GM18507 (cell line): ENCODE data around the gene MSH5.

ENCODE experiments used
- DNase-seq: peaks from one replicate; pipeline ENCODE4 v3.0.0; 2011; ENCODE audit warnings: low read depth; ENCODE audit not compliant: insufficient read length; ENCODE audit errors: extremely low spot score
- FAIRE-seq: peaks from 2 replicates; lab custom pipeline; 2011; peaks lifted over from hg19 to GRCh38; lab: Jason Lieb, UNC

MSH5 gene

DNA sequence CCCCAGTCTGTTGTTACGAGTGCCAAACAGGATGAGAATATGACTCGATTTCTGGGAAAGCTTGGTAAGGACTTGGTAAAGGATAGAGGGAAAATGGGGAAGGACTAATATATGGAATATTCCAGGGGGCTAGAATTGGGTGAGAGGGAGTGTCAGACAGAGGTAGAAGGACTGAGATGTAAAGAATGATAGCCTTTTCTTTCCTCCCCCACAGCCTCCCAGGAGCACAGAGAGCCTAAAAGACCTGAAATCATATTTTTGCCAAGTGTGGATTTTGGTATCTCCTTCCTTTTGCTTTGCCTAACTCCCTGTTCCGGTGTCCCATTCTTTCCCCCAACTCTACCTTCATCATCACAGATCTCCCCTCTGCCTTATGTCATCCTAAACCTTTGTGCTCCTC lies 3.1 kb downstream of the MSH5 start:
- no peak for DNase-seq

DNA sequence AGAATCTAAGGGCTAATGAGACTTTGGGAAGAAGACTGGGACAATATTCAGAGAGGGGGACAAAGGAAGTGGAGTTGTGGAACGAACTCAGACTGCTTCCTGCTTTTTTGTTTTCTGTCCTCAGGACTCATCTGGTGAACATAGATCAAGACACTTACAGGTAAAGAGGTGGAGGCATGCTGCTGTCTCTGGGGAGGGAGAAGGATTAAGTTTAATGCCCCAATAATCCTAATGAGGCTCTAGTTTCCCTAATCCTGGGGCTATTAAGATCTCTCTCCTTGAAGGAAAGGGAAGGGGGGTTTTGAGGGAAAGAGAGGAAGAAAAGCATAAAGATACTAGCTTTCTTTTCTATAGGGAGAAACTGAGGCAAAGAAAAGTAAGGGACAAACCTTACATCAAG lies 4.6 kb downstream of the MSH5 start:
- no peak for DNase-seq
- no peak for FAIRE-seq

More for the DNA sequence above, 3.1 kb downstream of the MSH5 start:
- no peak for FAIRE-seq

DNA sequence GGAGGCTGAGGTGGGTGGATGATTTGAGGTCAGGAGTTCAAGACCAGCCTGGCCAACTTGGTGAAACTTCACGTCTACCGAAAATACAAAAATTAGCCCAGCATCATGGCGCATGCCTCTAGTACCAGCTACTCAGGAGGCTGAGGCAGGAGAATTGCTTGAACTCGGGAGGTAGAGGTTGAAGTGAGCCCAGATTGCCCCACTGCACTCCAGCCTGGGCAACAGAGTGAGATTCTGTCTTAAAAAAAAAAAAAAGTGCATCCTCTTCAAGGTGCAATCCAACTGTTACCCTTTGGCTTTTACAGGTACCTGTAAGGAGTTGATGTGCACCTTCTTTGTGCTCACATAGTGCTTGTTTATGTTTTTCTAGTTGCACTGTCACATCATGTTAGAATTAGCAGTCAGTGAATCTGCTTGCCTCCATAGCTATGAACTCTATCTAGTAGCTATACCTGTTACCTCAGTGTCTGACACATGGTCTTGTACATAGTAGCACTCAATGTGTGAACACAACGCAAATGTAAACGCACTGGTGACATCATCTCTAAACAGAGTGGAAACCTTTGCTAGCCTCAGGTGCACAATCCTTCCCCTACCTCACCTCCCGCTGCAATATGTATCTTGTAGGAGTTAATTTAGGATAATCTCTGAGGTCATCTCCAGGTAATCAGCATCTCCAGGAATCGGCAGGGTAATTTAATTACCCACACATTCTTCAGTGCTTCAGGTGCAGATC lies 9.7 kb downstream of the MSH5 start:
- FAIRE-seq = no peak
- DNase-seq = no peak

DNA sequence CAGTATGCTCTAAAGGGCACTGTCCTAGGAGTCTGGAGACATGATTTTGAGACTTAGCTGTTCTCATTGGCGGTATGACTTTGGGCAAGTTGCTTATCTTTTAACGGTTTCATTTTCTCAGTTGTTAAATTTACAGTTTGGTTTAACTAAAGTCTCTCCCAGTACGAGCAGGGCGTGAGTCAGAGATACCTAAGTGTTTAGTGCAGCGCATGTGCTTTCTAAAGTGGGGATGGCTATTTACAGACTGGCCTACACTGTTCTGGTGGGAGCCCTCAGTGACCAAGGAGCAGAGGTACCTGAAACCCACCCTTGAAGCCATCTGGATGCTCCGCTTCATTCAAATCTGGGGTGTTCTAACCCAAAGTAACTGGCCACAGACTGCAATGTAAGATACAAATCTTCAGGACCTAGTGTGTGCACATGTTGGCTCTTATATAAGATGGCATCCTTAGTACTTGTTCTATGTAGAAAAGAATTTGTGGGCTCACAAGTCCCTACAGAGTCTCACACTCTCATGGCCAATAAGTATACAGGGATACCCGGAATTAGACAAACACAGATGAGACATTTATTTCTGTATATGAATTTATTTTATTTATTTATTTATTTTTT lies 10.7 kb downstream of the MSH5 start:
- FAIRE-seq = no peak
- DNase-seq = no peak

DNA sequence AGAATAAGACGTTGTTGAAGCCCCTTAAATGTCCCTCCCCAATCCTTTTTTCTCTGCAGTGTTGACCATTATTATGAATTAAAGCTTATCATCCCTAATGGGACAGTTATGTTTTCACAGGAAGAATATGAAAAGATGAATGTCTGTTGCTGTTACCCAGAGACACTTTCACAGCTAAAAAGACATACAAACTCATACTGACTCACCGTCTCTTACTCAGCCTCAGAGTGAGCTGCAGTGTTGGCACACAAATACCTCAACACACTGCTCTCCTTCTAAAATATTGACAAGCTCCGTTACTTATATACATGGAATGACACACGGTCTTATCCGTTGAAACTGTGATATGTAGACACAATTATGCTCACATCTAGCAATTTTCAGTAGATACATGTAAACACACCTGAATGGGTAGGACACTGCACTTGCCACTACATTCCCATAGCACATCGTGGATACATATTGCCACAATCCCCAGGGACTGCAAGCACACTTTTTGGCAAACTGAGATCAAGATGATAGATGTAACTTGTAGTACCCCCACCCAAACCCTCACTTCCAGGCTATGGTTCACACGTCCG lies 13.0 kb downstream of the MSH5 start:
- FAIRE-seq = no peak
- DNase-seq = no peak

DNA sequence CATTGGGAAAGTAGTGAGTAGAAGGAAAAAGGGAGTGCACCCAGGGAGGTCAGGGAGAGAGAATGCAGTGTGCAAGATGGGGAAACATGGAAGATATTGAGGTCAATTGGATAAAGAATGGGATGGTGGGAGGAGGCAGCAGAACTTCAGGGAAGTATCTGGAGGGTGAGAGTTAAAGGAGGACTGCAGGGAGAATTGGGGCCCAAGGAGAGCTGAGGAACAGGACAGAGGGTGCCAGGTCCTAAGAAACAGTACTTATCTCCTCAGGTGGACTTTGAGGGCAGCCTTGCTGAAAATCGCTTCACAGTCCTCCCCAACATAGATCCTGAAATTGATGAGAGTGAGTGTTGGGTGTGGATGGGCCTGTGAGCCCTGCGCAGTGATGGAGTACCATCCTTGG lies 18.5 kb downstream of the MSH5 start:
- DNase-seq (no peak), FAIRE-seq (no peak)

DNA sequence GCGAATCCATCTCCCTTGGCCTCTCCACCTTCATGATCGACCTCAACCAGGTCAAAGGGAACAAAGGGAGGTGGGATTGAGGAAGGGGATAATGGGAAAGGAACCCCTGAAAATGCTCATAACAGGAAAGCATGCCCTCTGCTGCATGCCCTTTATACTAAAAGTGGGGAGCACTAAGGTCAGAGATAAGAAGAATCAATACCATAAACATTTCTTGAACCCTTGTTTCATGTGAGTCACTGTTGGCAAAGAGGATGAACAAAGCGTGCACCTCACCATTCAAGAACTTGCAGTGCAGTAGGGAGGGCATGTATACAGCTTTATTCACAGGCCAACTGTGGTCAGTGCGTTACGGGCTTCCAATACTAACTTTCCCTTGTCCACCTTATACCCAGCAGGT lies 21.0 kb downstream of the MSH5 start:
- DNase-seq (no peak), FAIRE-seq (no peak)

DNA sequence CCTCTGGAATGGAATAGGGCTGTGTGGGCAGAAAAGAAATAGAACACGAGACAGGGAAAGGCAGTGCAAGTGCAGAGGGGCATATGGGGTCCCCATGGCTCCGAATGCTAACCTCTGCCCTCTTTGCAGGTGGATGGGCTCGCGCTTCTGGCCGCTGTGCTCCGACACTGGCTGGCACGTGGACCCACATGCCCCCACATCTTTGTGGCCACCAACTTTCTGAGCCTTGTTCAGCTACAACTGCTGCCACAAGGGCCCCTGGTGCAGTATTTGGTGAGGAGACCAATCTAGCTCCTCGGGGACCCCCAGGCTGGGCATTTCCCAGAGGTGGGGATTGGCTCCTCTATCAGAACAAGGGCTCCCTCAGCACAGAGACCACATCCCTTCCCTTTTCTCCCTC lies 21.5 kb downstream of the MSH5 start:
- FAIRE-seq (no peak), DNase-seq (no peak)

DNA sequence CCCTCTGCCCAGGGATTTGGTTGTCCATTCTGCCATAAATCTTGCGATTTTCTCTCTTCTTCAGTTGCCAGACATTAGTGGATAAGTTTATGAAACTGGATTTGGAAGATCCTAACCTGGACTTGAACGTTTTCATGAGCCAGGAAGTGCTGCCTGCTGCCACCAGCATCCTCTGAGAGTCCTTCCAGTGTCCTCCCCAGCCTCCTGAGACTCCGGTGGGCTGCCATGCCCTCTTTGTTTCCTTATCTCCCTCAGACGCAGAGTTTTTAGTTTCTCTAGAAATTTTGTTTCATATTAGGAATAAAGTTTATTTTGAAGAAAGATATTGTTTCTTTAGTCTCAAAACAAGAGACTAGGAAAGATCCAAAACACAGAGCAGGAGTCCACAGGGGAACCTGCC lies 22.6 kb downstream of the MSH5 start, which contains the start of gene SAPCD1:
TSS of gene SAPCD1 (plus strand) at position 301 of the 400 bp plus-strand sequence. CDS start 399 bp downstream, outside the sequence.
- FAIRE-seq (no peak), DNase-seq (no peak)

DNA sequence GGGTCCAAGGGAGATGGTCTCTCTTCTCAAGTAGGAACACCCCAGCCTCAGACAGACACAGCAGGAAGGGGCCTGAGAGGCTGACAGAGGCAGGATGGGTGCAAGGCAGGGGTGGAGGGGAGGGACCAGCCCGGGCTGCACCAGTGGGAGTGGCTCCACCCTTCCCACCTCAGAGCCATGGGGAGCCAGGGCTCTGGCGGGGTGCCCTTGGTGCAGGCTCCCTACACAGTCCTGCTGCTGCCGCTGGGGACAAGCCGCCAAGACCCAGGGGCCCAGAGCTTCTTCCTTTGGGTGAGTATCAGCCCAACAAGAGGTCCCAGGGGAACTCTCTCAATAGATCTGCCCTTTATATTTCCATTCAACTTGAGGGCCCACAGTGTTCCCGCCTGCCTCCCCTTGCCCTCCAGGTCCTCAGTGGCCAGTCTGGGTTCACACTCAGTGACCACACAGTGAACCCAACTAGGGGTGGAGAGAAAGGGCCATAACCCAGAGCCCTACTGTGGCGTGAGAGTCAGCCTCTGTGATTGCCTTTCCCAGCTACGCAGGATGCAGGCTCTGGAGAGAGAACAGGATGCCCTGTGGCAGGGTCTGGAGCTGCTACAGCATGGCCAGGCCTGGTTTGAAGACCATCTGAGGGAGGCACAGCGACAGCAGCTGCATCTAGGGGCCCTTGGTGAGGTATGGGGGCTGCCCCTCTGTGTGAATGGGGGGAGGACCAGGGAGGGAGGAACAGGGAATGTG lies 23.2 kb downstream of the MSH5 start:
- no peak for FAIRE-seq
- DNase-seq = no peak

DNA sequence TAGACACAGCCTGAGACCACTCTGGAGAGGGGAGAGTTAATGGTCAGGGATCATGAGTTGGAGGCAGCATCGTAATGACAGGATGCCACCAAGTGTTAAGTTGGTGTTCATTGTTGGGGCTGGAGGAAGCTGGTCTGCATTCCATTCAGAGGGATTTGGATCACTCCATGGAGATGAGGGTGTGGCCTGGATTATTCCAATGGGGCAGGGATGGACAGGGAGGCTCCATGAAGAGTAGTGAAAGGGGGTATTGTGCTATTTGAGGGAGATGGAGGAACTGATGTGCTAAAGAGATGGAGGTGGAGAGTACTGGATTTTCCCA lies 23.8 kb downstream of the MSH5 start:
- FAIRE-seq = no peak
- DNase-seq = no peak

DNA sequence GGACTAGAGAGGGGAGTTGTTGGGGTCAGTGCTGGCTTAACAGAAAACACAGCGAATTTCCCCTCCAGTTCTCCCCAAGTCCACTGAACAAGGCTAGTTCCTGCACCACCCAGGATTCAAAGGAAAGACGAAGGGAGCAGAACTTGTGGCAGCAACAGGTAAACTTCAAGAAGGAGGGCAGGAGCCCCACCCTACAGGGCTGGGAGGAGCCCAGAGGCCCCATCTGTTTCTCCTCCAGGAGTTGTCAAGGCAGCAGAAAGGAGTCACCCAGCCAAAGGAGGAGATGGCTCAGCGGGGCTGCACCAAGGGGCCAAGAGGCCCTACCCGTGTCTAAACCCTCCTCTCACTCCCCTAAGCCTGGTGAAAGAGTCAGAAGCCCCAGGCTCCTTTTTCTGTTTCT lies 24.4 kb downstream of the MSH5 start:
- DNase-seq = no peak
- FAIRE-seq = no peak

DNA sequence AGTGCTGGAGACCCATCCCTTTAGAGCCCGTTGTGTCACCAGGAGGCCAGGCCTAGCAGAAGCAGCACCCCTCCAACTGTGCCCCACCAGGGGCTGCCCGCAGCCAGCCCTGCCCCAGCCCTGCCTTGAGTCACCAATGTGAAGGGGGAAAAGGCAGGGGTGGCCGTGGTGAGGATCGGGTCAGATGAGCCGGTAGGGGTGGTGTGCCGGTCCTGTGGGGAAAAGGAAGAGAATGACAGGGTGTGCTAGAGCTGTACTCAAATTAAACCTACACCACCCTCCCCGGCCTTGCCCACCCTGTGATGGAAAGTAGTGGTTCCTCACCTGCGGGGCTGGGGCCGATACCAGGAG lies 25.7 kb downstream of the MSH5 start:
- DNase-seq = no peak
- no peak for FAIRE-seq

DNA sequence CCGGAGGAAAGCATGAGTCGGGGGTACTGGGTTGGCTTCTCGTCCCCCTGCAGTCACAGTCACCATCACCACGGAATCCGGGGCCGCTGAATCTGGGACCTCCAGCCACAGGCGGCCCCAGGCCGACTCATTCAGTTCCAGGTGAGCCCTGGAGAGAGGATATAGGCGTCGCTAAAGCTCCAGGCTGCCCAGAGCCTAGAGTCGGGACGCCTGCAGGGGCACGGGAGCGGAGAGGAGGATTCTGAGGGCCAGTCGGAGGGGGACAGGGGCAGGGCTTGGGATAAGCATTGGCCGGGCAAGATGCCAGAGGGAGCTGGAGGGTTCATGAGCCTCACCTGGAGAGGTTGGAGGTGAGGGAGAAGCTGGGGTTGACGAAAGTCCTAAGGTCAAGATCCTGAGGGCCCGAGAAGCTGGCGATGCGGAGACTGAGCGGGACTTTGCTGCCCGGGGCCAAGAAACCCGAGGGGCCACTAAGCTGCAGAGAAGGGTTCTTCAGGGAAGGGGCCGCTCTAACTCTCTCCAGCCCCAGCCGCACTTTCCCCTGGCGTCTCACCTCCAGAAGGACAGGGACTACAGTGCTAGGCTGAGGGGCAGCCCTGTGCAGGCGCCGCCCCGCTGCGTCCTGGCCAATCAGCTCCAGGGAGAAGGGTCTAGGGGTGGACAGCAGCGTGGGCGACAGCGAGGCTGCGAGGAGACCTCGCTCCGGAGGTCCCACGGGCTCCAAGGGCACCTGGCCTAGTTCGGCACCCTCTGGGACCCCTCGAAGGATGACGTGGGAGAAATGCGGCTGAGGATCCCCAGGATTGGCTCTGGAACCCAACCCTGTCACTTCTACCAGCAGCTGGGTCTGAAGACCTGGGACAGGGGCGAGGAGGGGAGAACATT lies 26.3 kb downstream of the MSH5 start:
- DNase-seq (no peak), FAIRE-seq (no peak)

DNA sequence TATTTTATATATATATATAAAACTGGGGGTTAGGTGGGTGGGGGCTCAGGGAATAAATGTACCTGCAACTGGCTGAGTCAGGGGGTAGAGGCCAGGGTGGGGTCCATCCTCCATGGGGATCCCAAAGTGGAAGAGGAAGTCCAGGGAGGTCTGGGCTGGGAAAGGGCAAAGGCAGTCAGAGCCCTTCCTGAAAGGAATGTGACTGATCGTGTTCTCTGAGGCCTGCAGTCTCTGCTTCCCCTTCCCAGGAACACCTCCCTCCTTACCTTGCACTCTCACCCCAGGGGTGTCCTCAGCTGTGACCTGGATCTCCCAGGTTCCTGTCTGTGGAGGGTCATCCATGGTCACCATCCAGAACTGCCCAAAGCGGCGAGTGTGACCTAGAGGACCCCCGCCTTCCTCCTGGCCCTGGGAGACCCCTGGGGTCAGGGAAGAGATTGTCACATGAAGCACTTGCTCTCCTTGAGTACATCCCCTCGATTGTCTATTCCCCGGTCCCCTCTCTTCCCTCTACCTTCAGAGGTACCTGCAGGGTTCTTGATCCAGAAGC lies 27.4 kb downstream of the MSH5 start:
- DNase-seq (no peak), FAIRE-seq (no peak)

DNA sequence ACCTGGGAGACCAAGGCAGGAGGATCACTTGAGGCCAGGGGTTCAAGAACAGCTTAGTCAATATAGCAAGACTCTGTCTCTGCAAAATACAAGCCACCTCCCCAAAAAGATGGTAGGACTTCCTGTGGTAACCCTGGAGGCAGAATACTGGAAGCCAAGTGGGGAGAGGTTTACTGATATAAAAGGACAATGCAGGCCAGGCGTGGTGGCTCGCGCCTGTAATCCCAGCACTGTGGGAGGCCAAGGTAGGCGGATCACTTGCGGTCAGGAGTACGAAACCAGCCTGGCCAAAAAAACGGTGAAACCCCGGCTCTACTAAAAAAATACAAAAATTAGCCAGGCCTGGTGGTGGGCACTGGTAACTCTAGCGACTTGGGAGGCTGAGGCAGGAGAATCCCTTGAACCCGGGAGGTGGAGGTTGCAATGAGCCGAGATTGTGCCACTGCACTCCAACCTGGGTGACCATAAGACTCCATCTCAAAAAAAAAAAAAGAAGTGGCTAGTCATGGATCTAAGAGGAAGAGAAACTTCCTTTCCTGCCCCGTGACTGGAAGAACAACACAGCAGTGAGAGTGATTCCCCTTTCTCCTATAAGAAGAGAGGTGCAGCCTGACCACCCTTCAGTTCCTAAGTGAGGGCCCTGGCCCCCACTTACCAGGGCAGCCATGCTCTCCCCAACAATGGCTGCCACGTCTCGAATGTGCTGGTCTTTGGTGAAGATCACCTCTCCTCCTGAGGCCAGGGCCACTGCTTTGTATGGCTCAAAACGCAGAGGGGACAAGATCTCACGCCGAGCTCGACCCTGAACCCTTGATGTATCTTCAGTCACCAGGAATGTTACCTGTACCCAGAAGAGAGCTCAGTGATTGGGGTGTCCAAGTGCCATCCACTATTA lies 28.8 kb downstream of the MSH5 start:
- DNase-seq (no peak), FAIRE-seq (no peak)

DNA sequence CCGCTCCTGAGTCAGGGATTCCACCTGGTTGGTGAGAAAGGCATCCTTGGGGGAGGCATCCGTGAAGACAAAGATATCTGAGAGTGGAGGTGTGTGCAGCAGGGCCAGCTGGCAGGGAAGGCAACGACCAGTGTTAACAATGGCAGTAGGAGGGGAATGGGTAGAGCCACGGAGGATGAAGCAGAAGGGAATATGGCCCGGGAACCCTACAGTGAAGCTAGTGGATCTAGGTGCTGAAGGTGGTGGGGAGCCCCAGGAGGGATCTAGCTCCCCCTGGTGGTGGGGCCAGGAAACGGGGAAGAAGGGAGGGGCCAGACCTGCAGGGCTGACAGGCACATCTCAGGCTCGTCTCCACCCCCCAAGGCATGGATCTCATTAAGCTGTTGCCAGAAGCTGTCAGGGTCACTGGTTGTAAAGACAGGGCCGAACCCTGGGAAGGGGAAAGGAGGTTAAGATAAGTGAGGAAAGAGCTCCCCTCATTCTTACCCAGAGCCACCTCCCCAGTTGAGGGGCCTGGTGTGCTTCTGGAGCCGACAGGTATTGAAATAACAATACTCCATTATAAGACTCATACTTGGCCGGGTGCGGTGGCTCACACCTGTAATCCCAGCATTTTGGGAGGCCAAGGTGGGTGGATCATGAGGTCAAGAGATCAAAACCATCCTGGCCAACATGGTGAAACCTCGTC lies 30.0 kb downstream of the MSH5 start:
- DNase-seq (peak; percentile 80), FAIRE-seq (peak; percentile 74)

DNA sequence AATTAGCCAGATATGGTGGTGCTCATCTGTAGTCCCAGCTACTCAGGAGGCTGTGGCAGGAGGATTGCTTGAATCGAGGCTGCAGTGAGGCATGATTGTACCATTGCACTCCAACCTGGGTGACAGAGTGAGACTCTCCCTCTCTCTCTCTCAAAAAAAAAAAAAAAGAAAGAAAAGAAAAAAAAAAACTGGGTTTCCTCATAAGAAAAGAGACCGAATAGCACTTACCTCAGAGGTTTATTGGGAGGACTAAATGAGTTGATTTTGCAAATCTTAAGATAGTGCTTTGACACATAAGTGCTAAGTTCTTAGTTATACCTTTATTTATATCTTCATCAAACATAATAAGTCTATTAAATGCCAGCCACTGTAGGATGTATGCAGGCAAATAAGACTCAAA lies 31.1 kb downstream of the MSH5 start:
- no peak for FAIRE-seq
- DNase-seq = no peak
